Caco-2 (cell line): ENCODE measurements around the gene EFHC1. TPM values are rescaled to one million over a fixed set of nuclear protein-coding genes. Genes with fewer than 3 reads are reported as not detected.

Experiments used
- BruUV-seq: library from RNA; stranded (reverse); fragments of 400-500 nt; replicated peaks from 2 replicates; lab custom pipeline; 2021; lab: Mats Ljungman, UMichigan
- CTCF ChIA-PET: fragments of 300-600 bp; sonication (Branson Sonifier 250); formaldehyde crosslinking; loops from one replicate; lab custom pipeline; 2022; ENCODE audit warnings: antibody characterized with exemption; lab: Charles Lee
- POLR2A ChIA-PET: fragments of 300-600 bp; sonication (Branson Sonifier 250); formaldehyde crosslinking; loops from one replicate; lab custom pipeline; 2022; ENCODE audit warnings: antibody characterized with exemption; lab: Charles Lee
- DNase-seq, 2 experiments: peaks; one replicate each; pipeline versions ENCODE4 v3.0.0 to v3.0.0-alpha.2; 2020 to 2022
- H3K27me3 ChIP-seq: replicated peaks from 2 replicates; pipeline ENCODE4 v1.6.0; 2011; ENCODE audit warnings: low read length; ENCODE audit not compliant: control insufficient read depth, insufficient read depth
- H3K36me3 ChIP-seq: 2 replicates; pipeline ENCODE4 v1.5.1; 2011; ENCODE audit warnings: low read length; ENCODE audit not compliant: control insufficient read depth, insufficient read depth
- H3K4me1 ChIP-seq: fragments of 250-450 bp; sonication (Bioruptor Pico); 2 replicates; pipeline ENCODE4 v1.5.1; 2020; ENCODE audit warnings: mild to moderate bottlenecking
- H3K4me3 ChIP-seq: 2 replicates; pipeline ENCODE4 v1.5.1; 2011; ENCODE audit warnings: low read depth, mild to moderate bottlenecking, control low read depth, low read length
- H3K9me3 ChIP-seq: fragments of 250-450 bp; sonication (Bioruptor Pico); 2 replicates; pipeline ENCODE4 v1.5.1; 2020; ENCODE audit warnings: mild to moderate bottlenecking, moderate library complexity
- H3K27ac Mint-ChIP-seq: one replicate; pipeline ENCODE4 v1.8.0; 2022; ENCODE audit warnings: mixed read lengths; ENCODE audit not compliant: unreplicated experiment
- H3K27me3 Mint-ChIP-seq: one replicate; pipeline ENCODE4 v1.8.0; 2022; ENCODE audit warnings: mixed read lengths; ENCODE audit not compliant: insufficient read depth, unreplicated experiment
- H3K36me3 Mint-ChIP-seq: one replicate; pipeline ENCODE4 v1.8.0; 2022; ENCODE audit warnings: mild to moderate bottlenecking, mixed read lengths; ENCODE audit not compliant: insufficient read depth, unreplicated experiment
- H3K4me1 Mint-ChIP-seq: one replicate; pipeline ENCODE4 v1.8.0; 2022; ENCODE audit warnings: low read depth, mixed read lengths; ENCODE audit not compliant: unreplicated experiment
- H3K4me3 Mint-ChIP-seq: one replicate; pipeline ENCODE4 v1.8.0; 2022; ENCODE audit warnings: mild to moderate bottlenecking, moderate library complexity, mixed read lengths; ENCODE audit not compliant: unreplicated experiment
- H3K9me3 Mint-ChIP-seq: one replicate; pipeline ENCODE4 v1.8.0; 2022; ENCODE audit warnings: mixed read lengths; ENCODE audit not compliant: unreplicated experiment
- intact Hi-C: fragments of 100-400 bp; cut with micrococcal nuclease; formaldehyde crosslinking; loops from one replicate; pipeline ENCODE4 v1.10.0; 2022; ENCODE audit not compliant: unreplicated experiment
- total RNA-seq: library from RNA; stranded (reverse); gene quantifications from 2 replicates; pipeline ENCODE4 v1.2.3, GENCODE V29; 2022
- TF ChIP-seq, protein P1 (sequence below), 2 experiments: fragments of 200-600 bp in 1 of 2; IDR thresholded peaks; 1 replicate in 1 of 2; 2 replicates in 1 of 2; pipeline versions ENCODE4 v1.5.1 to v1.8.0; 2011 to 2022; ENCODE audit warnings: antibody characterized with exemption in 1 of 2, control low read depth in 1 of 2, inconsistent platforms in 1 of 2, low read depth in 1 of 2, low read length in 1 of 2, mild to moderate bottlenecking in 1 of 2, moderate library complexity in 1 of 2; ENCODE audit not compliant: insufficient read depth in 1 of 2, severe bottlenecking in 1 of 2, unreplicated experiment in 1 of 2

The EFHC1 gene
- total RNA-seq, 1 experiment from 2014 or later: 14.6 TPM

GRCh38 chr6:52571099-52571755 lies 151.1 kb downstream of the EFHC1 start:
- no peaks in the 10 kb centered on the region for H3K9me3 Mint-ChIP-seq
- intact Hi-C loops: loop anchor here (10.0 kb wide), 1 partner anchor 286 kb away; the partner anchor contains the start of gene MCM3
- DNase-seq: no peak
- H3K36me3 Mint-ChIP-seq: peaks cover 37% of the 10 kb centered on the region
- TF ChIP-seq, protein P1, sequence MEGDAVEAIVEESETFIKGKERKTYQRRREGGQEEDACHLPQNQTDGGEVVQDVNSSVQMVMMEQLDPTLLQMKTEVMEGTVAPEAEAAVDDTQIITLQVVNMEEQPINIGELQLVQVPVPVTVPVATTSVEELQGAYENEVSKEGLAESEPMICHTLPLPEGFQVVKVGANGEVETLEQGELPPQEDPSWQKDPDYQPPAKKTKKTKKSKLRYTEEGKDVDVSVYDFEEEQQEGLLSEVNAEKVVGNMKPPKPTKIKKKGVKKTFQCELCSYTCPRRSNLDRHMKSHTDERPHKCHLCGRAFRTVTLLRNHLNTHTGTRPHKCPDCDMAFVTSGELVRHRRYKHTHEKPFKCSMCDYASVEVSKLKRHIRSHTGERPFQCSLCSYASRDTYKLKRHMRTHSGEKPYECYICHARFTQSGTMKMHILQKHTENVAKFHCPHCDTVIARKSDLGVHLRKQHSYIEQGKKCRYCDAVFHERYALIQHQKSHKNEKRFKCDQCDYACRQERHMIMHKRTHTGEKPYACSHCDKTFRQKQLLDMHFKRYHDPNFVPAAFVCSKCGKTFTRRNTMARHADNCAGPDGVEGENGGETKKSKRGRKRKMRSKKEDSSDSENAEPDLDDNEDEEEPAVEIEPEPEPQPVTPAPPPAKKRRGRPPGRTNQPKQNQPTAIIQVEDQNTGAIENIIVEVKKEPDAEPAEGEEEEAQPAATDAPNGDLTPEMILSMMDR (IDR thresholded peaks at IDR 0.05; ENCODE audit: insufficient read depth in 1 of 2, low read depth in 1 of 2, low read length in 1 of 2, severe bottlenecking in 1 of 2, unreplicated experiment in 1 of 2): no peak
- no peaks in the 10 kb centered on the region for H3K27me3 ChIP-seq
- H3K4me1 ChIP-seq: peaks cover 85% of the 10 kb centered on the region
- H3K4me3 ChIP-seq: no peak overlapping the region
- no peak overlapping the region for H3K4me3 Mint-ChIP-seq
- peak overlapping the region; percentile 43 for H3K27ac Mint-ChIP-seq
- ChIA-PET CTCF (no interaction called here), POLR2A (no interaction called here)
- H3K36me3 ChIP-seq: no peaks in the 10 kb centered on the region; the same call in 1 of the 2 replicates
- no peaks in the 10 kb centered on the region for H3K9me3 ChIP-seq
- no TSS peak for BruUV-seq
- peaks cover 67% of the 10 kb centered on the region for H3K4me1 Mint-ChIP-seq
- no peaks in the 10 kb centered on the region for H3K27me3 Mint-ChIP-seq

DNA sequence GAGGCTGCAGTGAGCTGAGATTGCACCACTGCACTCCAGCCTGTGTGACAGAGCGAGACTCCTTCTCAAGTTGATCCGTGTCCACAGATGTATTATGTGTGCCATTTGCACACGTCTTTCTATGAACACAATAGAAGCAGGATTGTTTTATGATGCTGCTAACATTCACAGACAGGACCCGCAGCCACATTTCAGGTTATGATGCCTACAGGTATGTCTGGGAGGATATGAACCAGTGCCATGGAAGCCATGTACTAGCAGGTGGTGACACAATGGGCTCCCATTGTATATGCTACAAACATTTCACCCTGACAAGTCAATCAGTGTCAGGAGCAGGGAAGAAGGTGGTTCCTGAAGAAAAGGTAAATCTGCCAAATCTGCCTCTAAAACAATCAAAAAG lies 152.4 kb downstream of the EFHC1 start:
- Histone ChIP-seq H3K9me3 (no peaks in the 10 kb centered on the region), H3K4me3 (no peak overlapping the region), H3K36me3 (no peaks in the 10 kb centered on the region), H3K27me3 (no peaks in the 10 kb centered on the region), H3K4me1 (peaks cover 72% of the 10 kb centered on the region)
- intact Hi-C loops: loop anchor here (10.0 kb wide), 1 partner anchor 288 kb away; the partner anchor contains the start of gene MCM3
- Mint-ChIP-seq H3K4me3 (no peak overlapping the region), H3K27ac (peak overlapping the region; percentile 61), H3K27me3 (no peaks in the 10 kb centered on the region), H3K4me1 (peaks cover 56% of the 10 kb centered on the region), H3K9me3 (no peaks in the 10 kb centered on the region), H3K36me3 (peaks cover 30% of the 10 kb centered on the region)
- ChIA-PET CTCF (interaction anchor here (1.5 kb wide), 1 partner anchor 17 kb away, joined by 4 read pairs; no protein-coding TSS in a partner anchor), POLR2A (no interaction called here)
- DNase-seq: no peak
- BruUV-seq: no TSS peak
- TF ChIP-seq, protein P1 (IDR thresholded peaks at IDR 0.05; ENCODE audit: insufficient read depth in 1 of 2, low read depth in 1 of 2, low read length in 1 of 2, severe bottlenecking in 1 of 2, unreplicated experiment in 1 of 2): no peak

DNA sequence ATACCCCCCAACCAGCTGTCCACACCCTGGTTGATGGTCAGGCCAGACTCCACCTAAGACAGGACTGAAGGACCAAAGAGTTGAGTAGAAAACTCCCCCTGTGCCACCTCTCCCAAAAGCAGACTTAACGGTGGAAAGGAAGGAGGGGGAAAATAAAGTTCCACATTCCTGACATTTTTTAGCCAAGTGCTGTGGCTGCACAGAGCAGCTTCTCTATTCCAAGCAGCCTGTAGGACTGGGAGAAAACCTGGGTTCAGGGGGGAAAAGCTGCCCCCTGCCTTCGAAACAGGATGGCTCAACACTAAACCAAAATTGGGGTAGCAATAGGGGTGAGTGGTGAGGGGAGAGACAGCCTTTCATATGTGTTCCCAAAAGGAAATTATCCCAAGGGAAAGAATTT lies 153.2 kb downstream of the EFHC1 start:
- H3K9me3 Mint-ChIP-seq: no peaks in the 10 kb centered on the region
- no peaks in the 10 kb centered on the region for H3K36me3 ChIP-seq
- intact Hi-C loops: loop anchor here (10.0 kb wide), 1 partner anchor 288 kb away; the partner anchor contains the start of gene MCM3
- no peaks in the 10 kb centered on the region for H3K27me3 ChIP-seq
- POLR2A ChIA-PET: no interaction called here
- H3K4me1 Mint-ChIP-seq: peaks cover 48% of the 10 kb centered on the region
- H3K27ac Mint-ChIP-seq: peak overlapping the region; percentile 61
- CTCF ChIA-PET: interaction anchor here (1.5 kb wide), 1 partner anchor 17 kb away, joined by 4 read pairs; no protein-coding TSS in a partner anchor
- no TSS peak for BruUV-seq
- H3K9me3 ChIP-seq: no peaks in the 10 kb centered on the region
- no peak for DNase-seq
- H3K4me1 ChIP-seq: peaks cover 71% of the 10 kb centered on the region
- peaks cover 23% of the 10 kb centered on the region for H3K36me3 Mint-ChIP-seq
- peak overlapping the region; percentile 81 for H3K4me3 Mint-ChIP-seq
- no peaks in the 10 kb centered on the region for H3K27me3 Mint-ChIP-seq
- H3K4me3 ChIP-seq: no peak overlapping the region
- TF ChIP-seq, protein P1 (IDR thresholded peaks at IDR 0.05; ENCODE audit: insufficient read depth in 1 of 2, low read depth in 1 of 2, low read length in 1 of 2, severe bottlenecking in 1 of 2, unreplicated experiment in 1 of 2): no peak

Other genes starting within 250 kb of the EFHC1 start
- not detected in 2 replicates for gene IL17A, start 234.0 kb upstream of the EFHC1 start, total RNA-seq
- not detected in 2 replicates for gene IL17F, start 175.8 kb upstream of the EFHC1 start, total RNA-seq
- gene MCM3, start 135.6 kb upstream of the EFHC1 start, total RNA-seq: 151 and 152 TPM in 2 replicates
- gene PAQR8, start 58.2 kb upstream of the EFHC1 start, total RNA-seq: 8.7 and 10.0 TPM in 2 replicates
- 63.8 and 71.6 TPM in 2 replicates for gene TRAM2, start 156.7 kb downstream of the EFHC1 start, total RNA-seq